Vagina (tissue), 2 donors: Measurements from ENCODE around the gene PALLD. TPM values are rescaled to one million over a fixed set of nuclear protein-coding genes. Genes with fewer than 3 reads are reported as not detected.
A peak's percentile ranks its signal among the peaks of the same experiment; 100 is the strongest.
"Not testable (repeated sequence)": the region's sequence is repeated elsewhere in the genome, so short reads cannot be mapped to it uniquely, and the experiment has no call there.

ENCODE experiments used
- DNase-seq, 2 donors: peaks; one replicate each; pipeline ENCODE4 v3.0.0-alpha.2; 2017; ENCODE audit errors: extremely low spot score in 2 of 2
- H3K27ac ChIP-seq: fragments of 200-600 bp; sonication (generic); one replicate; pipeline ENCODE4 v1.5.1; 2019
- H3K27me3 ChIP-seq: fragments of 200-600 bp; sonication (generic); one replicate; pipeline ENCODE4 v1.5.1; 2019
- H3K36me3 ChIP-seq, 2 donors: fragments of 200-600 bp; sonication (generic); one replicate each; pipeline ENCODE4 v1.5.1; 2017 to 2019
- H3K4me1 ChIP-seq: fragments of 200-600 bp; sonication (generic); one replicate; pipeline ENCODE4 v1.5.1; 2019
- H3K4me3 ChIP-seq, 2 donors: fragments of 200-600 bp; sonication (generic); 1 replicate in 1 of 2; 2 replicates in 1 of 2; pipeline ENCODE4 v1.5.1; 2016 to 2019
- H3K9me3 ChIP-seq: fragments of 200-600 bp; sonication (generic); one replicate; pipeline ENCODE4 v1.5.1; 2019
- POLR2A ChIP-seq, 2 donors: fragments of 450-650 bp; IDR thresholded peaks; one replicate each; pipeline ENCODE4 v1.6.1; 2017; ENCODE audit warnings: antibody characterized with exemption in 2 of 2, mild to moderate bottlenecking in 2 of 2, moderate library complexity in 2 of 2
- POLR2AphosphoS5 ChIP-seq, 2 donors: sonication (generic); formaldehyde crosslinking; IDR thresholded peaks; one replicate each; pipeline ENCODE4 v1.9.0; 2017; ENCODE audit warnings: antibody characterized with exemption in 2 of 2, mild to moderate bottlenecking in 2 of 2, low read depth in 1 of 2; ENCODE audit not compliant: insufficient read depth in 1 of 2
- intact Hi-C: fragments of 100-400 bp; cut with DNase I; formaldehyde crosslinking; loops from one replicate; pipeline ENCODE4 v1.15.1; 2023
- total RNA-seq: library from RNA; depleted of rRNA; stranded (reverse); fragments of >200 nt; gene quantifications from one replicate; pipeline ENCODE4 v1.2.3, GENCODE V29; 2016
- TF ChIP-seq, protein P1 (sequence below), 3 experiments: fragments of 450-650 bp in 2 of 3; fragments of 200-600 bp in 1 of 3; sonication (generic) in 1 of 3; IDR thresholded peaks; one replicate each; pipeline ENCODE4 v1.5.1; 2017 to 2019; ENCODE audit warnings: antibody characterized with exemption in 3 of 3, mild to moderate bottlenecking in 2 of 3, moderate library complexity in 2 of 3

The PALLD gene
- total RNA-seq, 1 donor from 2014 or later, result 229 TPM

GRCh38 chr4:168725930-168726329 is 229.1 kb downstream of the PALLD start:
- H3K27me3 ChIP-seq, result no peaks in the 10 kb centered on the region
- no peaks in the 10 kb centered on the region for H3K36me3 ChIP-seq
- no peak overlapping the region for H3K4me3 ChIP-seq
- no peaks in the 10 kb centered on the region for H3K9me3 ChIP-seq
- no peak for DNase-seq
- H3K4me1 ChIP-seq, result peaks cover 9% of the 10 kb centered on the region
- intact Hi-C loops, result no loop called here
- TF ChIP-seq, protein P1, sequence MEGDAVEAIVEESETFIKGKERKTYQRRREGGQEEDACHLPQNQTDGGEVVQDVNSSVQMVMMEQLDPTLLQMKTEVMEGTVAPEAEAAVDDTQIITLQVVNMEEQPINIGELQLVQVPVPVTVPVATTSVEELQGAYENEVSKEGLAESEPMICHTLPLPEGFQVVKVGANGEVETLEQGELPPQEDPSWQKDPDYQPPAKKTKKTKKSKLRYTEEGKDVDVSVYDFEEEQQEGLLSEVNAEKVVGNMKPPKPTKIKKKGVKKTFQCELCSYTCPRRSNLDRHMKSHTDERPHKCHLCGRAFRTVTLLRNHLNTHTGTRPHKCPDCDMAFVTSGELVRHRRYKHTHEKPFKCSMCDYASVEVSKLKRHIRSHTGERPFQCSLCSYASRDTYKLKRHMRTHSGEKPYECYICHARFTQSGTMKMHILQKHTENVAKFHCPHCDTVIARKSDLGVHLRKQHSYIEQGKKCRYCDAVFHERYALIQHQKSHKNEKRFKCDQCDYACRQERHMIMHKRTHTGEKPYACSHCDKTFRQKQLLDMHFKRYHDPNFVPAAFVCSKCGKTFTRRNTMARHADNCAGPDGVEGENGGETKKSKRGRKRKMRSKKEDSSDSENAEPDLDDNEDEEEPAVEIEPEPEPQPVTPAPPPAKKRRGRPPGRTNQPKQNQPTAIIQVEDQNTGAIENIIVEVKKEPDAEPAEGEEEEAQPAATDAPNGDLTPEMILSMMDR (IDR thresholded peaks at IDR 0.05), result no peak
- TF ChIP-seq POLR2A (IDR thresholded peaks at IDR 0.05) (no peak), POLR2AphosphoS5 (IDR thresholded peaks at IDR 0.05; ENCODE audit: insufficient read depth in 1 of 2, low read depth in 1 of 2) (no peak)
- no peak overlapping the region for H3K27ac ChIP-seq

- intact Hi-C loops, DNase-seq, H3K27ac ChIP-seq, H3K9me3 ChIP-seq, H3K4me1 ChIP-seq, H3K4me3 ChIP-seq, H3K27me3 ChIP-seq, H3K36me3 ChIP-seq: not testable (repeated sequence)
Measured at GRCh38 chr4:168727181-168727580, 230.3 kb downstream of the PALLD start.

DNA sequence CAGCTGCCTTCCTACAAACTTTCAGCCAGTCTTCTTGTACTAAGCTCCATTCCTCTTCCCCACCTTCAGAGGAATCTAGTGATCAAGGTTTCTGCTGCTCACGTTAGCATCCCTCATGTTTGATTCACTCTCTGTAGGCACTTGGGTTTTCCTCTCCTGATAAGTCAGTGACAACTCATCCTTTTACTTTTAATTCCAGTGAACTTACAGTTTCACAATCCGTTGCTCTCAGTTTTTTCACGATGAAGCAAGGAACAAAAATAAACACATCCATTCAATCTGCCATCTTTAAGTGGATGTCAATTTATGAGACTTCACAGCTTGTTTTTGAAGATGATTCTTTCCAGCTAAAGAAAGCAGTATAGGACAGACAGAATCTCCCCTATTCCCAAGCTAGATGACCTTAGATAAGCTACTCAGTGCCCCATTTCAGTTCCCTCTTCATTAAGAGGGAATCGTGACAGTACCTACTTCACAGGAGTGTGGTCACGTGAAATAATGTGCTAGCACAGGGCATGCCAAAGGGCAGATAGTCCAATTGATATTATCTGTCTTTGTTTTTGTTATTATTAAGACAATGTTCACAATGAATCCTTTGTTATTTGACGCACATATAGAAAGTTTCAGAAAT is 234.3 kb downstream of the PALLD start:
- intact Hi-C loops, result no loop called here
- H3K27ac ChIP-seq, result peak overlapping the region; percentile 35

GRCh38 chr4:168731706-168732414 is 235.0 kb downstream of the PALLD start:
- no peak for DNase-seq
- Histone ChIP-seq H3K27me3 (no peaks in the 10 kb centered on the region), H3K9me3 (no peaks in the 10 kb centered on the region), H3K4me1 (peaks cover 7% of the 10 kb centered on the region), H3K4me3 (no peak overlapping the region), H3K27ac (peak overlapping the region; percentile 35), H3K36me3 (no peaks in the 10 kb centered on the region)
- intact Hi-C loops, result no loop called here
- TF ChIP-seq, protein P1 (IDR thresholded peaks at IDR 0.05), result no peak

More for the DNA sequence above, 234.3 kb downstream of the PALLD start:
- Histone ChIP-seq H3K27me3 (no peaks in the 10 kb centered on the region), H3K4me1 (peaks cover 7% of the 10 kb centered on the region), H3K4me3 (no peak overlapping the region), H3K9me3 (no peaks in the 10 kb centered on the region), H3K36me3 (no peaks in the 10 kb centered on the region)
- TF ChIP-seq, protein P1 (IDR thresholded peaks at IDR 0.05), result no peak
- TF ChIP-seq POLR2AphosphoS5 (IDR thresholded peaks at IDR 0.05; ENCODE audit: insufficient read depth in 1 of 2, low read depth in 1 of 2) (no peak), POLR2A (IDR thresholded peaks at IDR 0.05) (no peak)
- no peak for DNase-seq

DNA sequence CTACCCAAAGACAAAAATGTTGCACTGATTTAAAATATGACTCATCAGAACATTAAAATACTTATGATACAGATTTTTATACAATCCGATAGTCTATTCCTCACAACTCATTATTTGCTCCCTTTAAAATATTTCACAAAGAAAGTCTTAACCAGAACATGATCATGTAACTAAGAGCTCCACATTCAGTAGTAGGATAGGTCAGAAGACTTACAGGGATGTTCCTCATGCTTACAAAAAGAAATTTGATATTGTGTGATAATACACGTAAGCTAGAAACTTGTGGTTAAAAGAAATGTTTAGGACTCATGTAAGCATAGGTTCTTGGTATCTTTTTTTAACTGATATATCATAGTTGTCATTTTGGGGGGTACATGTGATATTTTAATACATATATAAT is 235.9 kb downstream of the PALLD start:
- Histone ChIP-seq H3K36me3 (no peaks in the 10 kb centered on the region), H3K4me1 (peaks cover 7% of the 10 kb centered on the region), H3K27me3 (no peaks in the 10 kb centered on the region), H3K4me3 (no peak overlapping the region), H3K27ac (no peak overlapping the region), H3K9me3 (no peaks in the 10 kb centered on the region)
- intact Hi-C loops, result no loop called here
- TF ChIP-seq, protein P1 (IDR thresholded peaks at IDR 0.05), result no peak
- TF ChIP-seq POLR2A (IDR thresholded peaks at IDR 0.05), result no peak
- TF ChIP-seq POLR2AphosphoS5 (IDR thresholded peaks at IDR 0.05; ENCODE audit: insufficient read depth in 1 of 2, low read depth in 1 of 2), result no peak
- no peak for DNase-seq
